Measurements from ENCODE around the gene PBLD.

DNA sequence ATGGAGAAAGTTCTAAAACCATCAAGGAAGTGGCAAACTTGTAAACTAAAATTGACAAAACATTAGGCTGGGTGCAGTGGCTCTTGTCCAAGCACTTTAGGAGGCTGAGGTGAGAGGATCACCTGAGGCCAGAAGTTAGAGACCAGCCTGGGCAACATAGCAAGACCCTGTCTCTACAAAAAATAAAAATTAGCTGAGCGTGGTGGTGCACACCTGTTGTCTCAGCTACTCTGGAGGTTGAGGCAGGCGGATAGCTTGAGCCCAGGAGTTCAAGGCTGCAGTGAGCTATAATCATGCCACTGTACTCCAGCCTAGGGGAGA lies 30.3 kb downstream of the PBLD start:
- no peak for TF ChIP-seq ESRRG (CRISPR knock-in tag; IDR thresholded peaks at IDR 0.05)
- TF ChIP-seq ZFP3 (CRISPR knock-in tag; IDR thresholded peaks at IDR 0.05): no peak
- TF ChIP-seq, protein P1, sequence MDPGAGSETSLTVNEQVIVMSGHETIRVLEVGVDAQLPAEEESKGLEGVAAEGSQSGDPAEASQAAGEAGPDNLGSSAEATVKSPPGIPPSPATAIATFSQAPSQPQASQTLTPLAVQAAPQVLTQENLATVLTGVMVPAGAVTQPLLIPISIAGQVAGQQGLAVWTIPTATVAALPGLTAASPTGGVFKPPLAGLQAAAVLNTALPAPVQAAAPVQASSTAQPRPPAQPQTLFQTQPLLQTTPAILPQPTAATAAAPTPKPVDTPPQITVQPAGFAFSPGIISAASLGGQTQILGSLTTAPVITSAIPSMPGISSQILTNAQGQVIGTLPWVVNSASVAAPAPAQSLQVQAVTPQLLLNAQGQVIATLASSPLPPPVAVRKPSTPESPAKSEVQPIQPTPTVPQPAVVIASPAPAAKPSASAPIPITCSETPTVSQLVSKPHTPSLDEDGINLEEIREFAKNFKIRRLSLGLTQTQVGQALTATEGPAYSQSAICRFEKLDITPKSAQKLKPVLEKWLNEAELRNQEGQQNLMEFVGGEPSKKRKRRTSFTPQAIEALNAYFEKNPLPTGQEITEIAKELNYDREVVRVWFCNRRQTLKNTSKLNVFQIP (CRISPR knock-in tag; IDR thresholded peaks at IDR 0.05; ENCODE audit: borderline replicate concordance, low read depth): no peak
- no peak for TF ChIP-seq ARNTL (CRISPR knock-in tag; IDR thresholded peaks at IDR 0.05; ENCODE audit: borderline replicate concordance, low read depth)
- TF ChIP-seq ZFP30 (CRISPR knock-in tag; IDR thresholded peaks at IDR 0.05): no peak
- TF ChIP-seq ZC3H10 (CRISPR knock-in tag; IDR thresholded peaks at IDR 0.05): no peak
- TF ChIP-seq, protein P2, sequence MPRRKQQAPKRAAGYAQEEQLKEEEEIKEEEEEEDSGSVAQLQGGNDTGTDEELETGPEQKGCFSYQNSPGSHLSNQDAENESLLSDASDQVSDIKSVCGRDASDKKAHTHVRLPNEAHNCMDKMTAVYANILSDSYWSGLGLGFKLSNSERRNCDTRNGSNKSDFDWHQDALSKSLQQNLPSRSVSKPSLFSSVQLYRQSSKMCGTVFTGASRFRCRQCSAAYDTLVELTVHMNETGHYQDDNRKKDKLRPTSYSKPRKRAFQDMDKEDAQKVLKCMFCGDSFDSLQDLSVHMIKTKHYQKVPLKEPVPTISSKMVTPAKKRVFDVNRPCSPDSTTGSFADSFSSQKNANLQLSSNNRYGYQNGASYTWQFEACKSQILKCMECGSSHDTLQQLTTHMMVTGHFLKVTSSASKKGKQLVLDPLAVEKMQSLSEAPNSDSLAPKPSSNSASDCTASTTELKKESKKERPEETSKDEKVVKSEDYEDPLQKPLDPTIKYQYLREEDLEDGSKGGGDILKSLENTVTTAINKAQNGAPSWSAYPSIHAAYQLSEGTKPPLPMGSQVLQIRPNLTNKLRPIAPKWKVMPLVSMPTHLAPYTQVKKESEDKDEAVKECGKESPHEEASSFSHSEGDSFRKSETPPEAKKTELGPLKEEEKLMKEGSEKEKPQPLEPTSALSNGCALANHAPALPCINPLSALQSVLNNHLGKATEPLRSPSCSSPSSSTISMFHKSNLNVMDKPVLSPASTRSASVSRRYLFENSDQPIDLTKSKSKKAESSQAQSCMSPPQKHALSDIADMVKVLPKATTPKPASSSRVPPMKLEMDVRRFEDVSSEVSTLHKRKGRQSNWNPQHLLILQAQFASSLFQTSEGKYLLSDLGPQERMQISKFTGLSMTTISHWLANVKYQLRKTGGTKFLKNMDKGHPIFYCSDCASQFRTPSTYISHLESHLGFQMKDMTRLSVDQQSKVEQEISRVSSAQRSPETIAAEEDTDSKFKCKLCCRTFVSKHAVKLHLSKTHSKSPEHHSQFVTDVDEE (CRISPR knock-in tag; IDR thresholded peaks at IDR 0.05): no peak
- TF ChIP-seq RARB (CRISPR knock-in tag; IDR thresholded peaks at IDR 0.05): no peak
- no peak for TF ChIP-seq BACH2 (CRISPR knock-in tag; IDR thresholded peaks at IDR 0.05; ENCODE audit: borderline replicate concordance)

Measured in SK-N-SH treated with all-trans-retinoic acid at 6 μM for 48 hours (cell line).